DND-41 (cell line): ENCODE data around the gene IER5.

Source experiments
- EZH2 ChIP-seq: IDR thresholded peaks from 3 replicates; pipeline ENCODE4 v1.6.1; 2012; ENCODE audit warnings: borderline replicate concordance, low read depth, mild to moderate bottlenecking, moderate library complexity, low read length, inconsistent platforms; ENCODE audit not compliant: severe bottlenecking
- TF ChIP-seq, protein P1 (sequence below): IDR thresholded peaks from 2 replicates; pipeline ENCODE4 v1.5.1; 2012; ENCODE audit warnings: borderline replicate concordance, low read length, moderate library complexity, mild to moderate bottlenecking; ENCODE audit not compliant: poor library complexity, severe bottlenecking; ENCODE audit errors: extremely low read depth

DNA sequence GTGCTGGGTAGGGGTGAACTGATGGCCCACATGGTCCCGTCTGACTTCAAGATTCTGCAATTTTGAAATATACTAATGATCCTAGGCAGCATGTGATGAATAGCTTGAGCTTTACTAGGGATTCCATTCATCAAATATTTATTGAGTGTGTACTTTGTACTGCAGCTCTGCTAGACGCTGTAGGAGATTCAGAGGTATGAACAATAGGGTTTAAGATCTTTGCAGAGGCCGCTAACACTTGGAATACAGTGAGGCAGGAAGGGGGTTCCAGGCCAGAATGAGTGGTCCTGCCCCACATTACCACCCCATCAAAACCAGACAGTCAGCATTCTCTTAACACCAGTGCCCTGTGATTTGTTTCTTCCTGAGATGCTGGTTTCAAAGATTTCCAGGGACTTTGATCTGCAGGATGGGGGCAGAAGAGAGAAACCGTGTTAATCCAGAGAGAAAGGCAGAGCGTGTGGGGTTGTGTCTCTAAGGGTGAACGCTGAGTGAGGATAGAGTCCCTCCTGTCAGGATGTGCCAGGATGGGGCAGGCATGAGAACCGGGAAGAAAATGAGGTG, 19.9 kb downstream of the IER5 start:
- TF ChIP-seq EZH2, result no peak
- TF ChIP-seq, protein P1, sequence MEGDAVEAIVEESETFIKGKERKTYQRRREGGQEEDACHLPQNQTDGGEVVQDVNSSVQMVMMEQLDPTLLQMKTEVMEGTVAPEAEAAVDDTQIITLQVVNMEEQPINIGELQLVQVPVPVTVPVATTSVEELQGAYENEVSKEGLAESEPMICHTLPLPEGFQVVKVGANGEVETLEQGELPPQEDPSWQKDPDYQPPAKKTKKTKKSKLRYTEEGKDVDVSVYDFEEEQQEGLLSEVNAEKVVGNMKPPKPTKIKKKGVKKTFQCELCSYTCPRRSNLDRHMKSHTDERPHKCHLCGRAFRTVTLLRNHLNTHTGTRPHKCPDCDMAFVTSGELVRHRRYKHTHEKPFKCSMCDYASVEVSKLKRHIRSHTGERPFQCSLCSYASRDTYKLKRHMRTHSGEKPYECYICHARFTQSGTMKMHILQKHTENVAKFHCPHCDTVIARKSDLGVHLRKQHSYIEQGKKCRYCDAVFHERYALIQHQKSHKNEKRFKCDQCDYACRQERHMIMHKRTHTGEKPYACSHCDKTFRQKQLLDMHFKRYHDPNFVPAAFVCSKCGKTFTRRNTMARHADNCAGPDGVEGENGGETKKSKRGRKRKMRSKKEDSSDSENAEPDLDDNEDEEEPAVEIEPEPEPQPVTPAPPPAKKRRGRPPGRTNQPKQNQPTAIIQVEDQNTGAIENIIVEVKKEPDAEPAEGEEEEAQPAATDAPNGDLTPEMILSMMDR, result no peak
